ENCODE measurements around the gene FHOD3.

Gene FHOD3

DNA sequence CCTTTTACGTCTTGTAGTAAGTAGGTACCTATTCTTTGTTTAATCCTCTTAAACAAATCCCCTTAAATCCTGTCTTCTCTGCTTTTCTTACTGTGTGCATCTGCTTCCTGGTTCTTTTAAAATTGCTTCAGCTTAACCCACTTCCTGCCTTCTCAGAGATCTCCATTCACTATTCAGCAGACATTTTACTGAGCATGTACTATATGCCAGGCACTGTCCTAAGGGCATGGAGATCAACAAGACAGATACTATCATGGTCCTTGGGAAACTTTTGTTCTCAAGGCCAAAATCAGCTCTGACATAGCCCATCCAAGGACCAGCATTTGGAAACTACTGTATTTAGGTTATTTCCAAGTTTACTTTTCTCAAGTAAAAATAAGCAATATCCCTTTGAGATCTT lies 303.8 kb downstream of the FHOD3 start:
- DNase-seq = no peak

DNA sequence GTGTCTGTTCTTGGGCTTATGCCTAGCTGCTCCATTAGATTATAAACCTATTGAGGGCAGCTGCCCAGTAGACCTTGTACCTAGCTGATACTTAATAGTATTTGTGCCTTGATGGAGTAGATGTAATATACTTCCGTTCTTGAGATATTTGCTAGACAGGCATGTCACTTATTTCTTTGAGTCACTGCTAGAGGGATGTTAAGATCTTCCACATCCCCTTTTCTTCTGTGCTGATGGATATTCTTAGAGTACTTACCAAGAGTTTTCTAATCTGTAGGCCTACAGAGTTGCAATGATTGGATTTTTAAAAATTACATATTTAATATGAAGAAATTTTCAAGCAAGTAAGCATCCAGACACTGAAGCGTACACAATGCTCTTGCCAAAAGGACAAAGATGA lies 304.6 kb downstream of the FHOD3 start:
- no peak for DNase-seq

DNA sequence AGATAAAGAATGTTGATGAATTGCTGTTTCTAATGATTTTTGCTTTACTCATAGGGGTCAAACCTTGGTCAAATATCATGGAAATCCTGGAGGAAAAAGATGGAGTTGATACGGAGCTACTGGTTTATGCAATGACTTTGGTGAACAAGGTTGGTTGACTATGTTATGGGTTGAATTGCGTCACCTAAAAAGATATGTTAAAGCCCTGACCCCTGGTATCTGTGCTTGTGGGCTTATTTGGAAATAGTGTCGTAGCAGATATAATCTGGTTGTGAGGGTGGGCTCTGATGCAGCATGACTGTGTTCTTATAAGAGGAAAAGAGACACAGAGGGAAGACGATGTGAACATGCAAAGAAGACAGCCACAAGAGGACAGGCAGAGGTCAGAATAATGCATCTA lies 305.1 kb downstream of the FHOD3 start:
- no peak for DNase-seq

DNA sequence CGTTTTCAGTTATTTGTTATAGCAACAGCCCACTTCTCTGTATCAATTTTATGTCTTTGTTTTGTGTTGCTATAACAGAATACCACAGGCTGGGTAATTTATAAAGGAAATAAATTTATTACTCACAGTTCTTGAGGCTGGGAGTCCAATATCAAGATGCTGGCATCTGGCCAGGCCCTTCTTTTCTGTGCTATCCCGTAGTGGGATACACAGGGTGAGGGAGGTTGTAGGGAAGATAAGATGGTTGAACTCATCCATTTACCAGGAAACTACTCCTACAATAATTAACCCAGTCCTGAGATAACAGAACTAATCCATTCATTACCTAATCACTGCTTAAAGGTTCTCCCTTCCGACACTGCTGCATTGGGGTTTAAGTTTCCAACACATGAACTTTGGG lies 310.6 kb downstream of the FHOD3 start:
- no peak for DNase-seq

DNA sequence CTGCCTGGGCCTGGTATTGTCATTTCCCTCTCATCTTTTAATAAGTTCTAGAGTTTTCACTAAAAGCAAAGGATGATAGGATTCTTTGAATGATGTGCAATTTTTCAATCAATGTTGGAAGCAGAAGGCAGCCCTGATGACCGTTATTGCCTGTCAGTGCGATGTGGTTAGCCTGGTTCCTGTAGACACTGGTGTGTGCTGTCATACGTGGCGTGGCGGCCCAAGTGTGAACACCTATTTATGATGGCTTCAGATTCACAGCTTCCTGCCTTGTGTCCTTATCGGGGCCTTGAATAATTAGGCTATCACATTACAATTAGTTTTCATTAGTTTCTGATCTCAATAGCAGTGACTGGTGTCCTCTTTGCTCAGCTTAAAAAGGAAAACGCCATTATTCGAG lies 312.7 kb downstream of the FHOD3 start:
- DNase-seq = no peak

DNA sequence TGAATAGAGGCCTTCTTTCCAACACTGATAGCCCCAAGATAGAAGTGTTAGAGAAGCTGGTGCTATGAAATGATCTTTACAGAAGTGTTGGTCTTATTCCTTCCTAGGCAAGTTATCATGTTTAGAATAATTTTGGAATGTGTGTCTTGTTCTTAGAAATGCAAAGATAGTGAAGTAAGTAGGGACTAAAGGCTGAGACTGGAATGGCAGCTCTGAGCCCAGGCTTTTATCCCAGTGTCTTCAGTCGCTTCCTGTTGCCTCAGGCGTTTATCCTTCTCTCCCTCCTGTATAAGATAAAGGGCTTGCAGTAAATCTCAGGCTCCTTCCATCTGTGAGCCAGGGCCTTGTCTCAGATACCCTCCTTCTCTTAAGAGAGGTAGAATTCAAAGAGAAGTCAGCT lies 313.1 kb downstream of the FHOD3 start:
- no peak for DNase-seq

DNA sequence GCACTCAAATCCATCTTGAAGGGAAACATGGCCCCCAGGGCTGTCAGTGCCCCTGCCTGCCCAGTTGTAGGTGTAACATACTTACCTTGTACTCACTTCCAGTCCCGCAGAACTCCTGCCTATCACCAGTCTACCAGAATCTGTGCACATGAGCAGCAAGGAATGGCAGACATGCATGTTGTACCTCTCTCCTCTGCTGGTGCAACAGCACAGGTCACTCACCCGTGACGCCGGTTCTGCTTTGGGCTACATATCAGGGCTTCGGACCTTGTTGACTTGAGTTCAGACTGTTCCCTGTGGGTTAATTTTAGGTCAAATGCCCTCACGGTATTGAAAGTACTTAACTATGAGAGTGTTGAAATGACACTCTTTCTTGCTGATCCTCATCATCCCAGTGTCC lies 315.6 kb downstream of the FHOD3 start:
- DNase-seq = no peak

DNA sequence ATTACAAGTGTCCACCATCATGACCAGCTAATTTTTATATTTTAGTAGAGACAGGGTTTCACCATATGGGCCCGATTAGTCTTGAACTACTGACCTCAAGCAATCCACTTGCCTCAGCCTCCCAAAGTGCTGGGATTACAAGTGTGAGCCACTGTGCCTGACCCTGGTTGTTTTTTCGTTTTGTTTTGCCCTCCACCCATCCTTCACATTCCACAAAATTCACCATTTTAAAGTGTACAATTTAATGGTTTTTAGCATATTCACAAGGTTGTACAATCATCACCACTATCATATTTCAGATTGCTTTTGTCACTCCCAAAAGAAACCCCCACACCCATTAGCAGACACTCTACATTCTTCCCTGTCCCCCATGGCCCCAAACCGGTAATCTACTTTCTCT lies 316.3 kb downstream of the FHOD3 start:
- DNase-seq = no peak

DNA sequence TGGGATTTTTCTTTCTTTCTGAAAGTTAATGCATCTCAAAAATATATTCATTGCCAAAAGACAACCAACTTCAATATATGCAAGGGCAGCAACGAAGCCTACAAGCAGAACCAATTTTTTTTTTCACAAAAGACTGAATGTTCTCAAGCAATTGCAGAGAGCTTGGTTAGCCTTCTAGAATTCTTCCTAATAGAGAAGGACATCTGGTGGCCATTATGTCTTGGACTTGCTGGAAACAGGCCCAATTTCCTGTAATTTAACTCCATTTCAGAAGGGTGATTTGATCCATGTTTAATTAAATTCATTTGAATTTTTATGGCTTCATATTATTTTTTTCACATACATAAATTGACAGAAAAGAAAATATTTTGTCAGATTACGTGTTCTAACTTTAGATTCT lies 323.3 kb downstream of the FHOD3 start:
- DNase-seq = no peak

DNA sequence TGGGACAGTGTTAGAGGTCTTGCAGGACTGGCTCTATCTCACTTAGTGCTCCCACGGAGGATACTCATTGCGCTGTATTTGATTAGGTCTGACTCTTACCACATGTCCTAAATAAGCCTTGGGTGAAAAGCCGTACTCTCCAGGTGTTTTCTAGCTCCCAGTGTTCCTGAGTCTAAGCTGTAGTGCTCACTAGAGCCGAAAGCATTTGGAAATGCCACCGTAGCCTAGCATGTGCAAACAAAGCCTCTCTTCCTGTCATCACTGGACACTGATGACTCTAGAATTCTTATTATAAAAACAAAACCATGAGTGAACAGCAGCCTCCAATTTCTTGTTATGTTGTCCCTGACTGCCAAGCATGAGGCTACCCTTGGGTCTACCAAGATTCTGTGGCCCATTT lies 325.1 kb downstream of the FHOD3 start:
- no peak for DNase-seq

DNA sequence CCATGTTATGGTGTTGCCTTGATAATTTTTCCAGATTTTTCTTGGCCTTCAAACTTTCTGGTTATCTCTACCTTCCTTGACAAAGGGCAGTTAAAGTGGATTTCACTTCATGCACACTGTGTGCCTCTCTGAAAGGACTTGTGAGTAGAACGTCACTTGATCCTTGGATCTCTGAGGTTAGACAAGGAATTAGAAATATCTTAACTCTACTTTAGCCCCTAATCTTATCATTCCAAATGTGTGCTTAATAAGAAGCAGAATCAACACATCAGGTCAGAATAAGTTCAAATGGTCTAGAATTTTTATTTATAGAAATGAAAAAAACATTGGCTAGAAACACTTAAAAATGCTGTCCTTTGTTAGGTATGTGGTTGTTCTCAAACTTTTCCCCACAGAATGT lies 325.6 kb downstream of the FHOD3 start:
- no peak for DNase-seq

DNA sequence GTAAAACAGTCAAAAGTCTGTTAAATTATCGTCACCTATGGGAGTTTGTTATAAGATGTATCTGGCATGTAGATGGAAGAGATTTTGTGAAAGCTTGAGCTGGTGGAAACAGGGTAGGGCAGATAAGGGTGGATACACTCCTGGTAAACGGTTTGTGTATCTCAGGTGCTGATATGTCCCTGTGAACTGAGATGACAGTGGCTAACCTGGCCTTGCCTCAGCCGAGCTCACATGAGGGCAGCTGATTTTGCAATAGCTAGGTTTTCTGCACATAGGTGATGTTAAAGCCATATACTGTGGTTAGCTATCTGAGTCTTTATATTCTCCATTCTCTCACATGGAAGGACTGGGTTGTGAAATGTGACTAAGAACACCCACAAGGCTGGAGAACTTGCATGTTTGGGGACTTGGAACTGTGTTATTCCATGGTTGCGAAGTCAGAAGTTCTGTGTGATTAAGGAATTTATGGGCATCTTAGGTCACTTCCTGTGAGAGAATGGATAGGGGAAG lies 326.2 kb downstream of the FHOD3 start:
- no peak for DNase-seq

DNA sequence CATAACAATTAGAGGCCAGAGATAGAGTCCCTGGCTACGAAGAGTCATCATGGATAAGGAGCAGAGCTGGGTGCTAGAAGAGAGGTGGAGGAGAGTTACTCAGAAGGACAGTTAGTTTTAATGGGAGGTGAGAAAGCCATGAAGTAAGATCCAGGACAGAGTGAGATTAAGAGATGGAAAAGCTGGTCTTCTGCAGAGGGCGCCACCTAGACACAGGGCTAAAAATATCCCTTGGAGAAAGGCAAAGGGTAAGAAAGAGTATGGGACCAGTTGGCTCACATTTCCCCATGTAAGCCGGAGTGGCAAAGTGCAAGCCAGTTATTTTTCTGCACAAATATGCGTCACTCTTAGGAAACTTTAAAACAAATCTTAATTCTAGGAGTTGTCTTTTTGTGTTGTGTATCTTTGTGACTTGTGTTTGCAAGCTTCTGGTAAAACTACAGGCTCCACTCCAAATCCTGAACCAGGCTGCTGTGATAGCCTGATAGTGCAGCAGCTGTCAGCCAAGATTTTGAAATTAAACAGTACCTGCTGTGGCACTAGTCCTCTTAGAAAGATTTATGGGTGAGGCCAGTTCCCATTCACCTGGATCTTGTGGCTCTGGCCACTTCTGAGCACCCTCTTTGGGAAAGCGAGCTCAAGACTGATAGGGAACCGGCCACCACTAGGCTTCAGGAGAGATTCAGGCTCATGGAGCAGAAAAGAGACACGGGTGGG lies 327.1 kb downstream of the FHOD3 start:
- no peak for DNase-seq

DNA sequence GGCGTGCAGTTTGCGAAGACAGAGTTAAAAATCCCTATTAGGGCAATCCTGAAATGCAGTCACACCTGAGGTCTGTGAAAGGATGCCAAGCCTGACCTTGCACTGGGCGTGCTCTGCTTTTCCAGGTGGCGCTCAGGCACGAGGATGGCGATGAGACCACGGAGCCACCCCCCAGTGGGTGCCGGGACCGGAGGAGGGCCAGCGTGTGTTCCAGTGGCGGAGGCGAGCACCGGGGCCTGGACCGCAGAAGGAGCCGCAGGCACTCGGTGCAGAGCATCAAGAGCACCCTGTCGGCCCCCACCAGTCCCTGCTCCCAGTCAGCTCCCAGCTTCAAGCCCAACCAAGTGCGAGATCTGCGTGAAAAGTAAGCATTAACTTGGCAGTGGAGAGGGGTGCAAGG lies 327.9 kb downstream of the FHOD3 start:
- DNase-seq = no peak

DNA sequence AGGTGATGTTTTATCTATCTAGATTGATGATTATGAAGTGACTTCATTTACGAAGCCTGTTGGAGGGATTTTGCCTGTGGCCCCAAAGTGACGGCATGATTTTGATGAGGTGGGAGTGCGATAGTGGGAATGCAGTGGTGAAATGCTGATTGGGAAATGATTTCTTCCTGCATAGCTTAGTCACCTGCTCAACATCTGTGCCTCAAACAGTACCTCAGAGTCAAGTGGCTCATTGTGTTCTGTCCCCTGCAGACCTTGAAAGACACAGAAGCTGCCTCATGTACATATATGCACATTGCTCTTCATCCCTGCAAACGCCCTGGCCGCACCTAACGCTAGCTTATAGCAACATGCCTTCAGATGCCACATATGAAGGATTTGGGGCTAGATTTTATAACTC lies 330.1 kb downstream of the FHOD3 start:
- no peak for DNase-seq

DNA sequence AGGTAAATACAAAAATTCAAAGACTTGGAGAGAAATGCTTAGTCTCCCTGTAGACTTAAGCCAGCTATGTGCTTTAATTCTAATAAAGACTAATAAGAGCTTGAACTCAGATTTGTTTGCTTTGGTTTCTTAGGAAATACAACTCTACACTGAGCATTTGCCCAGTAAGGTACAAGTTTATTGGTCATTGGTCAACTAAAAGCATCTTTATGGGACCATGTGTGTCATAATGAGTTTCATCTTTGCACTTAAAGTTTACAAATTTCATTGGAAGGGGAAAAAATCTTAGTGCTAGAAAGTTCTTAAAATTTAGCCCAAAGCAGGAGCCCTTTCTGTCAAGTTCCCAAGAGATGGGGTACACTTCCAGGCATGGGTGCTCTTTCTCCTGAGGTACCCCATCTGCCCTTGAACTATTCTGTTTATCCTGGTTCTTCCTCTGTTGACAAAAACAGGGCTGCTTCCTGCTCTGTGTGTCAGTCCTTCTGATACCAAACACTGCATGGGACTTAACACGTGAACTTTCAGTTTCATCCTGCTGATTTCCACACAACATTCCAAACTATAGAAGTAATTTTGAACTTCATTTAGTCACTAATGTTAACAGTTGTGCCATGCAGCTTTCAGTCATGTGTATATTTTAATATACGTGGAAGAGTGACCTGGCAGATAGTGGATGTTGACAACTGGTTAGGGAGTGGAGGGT lies 331.1 kb downstream of the FHOD3 start:
- no peak for DNase-seq

DNA sequence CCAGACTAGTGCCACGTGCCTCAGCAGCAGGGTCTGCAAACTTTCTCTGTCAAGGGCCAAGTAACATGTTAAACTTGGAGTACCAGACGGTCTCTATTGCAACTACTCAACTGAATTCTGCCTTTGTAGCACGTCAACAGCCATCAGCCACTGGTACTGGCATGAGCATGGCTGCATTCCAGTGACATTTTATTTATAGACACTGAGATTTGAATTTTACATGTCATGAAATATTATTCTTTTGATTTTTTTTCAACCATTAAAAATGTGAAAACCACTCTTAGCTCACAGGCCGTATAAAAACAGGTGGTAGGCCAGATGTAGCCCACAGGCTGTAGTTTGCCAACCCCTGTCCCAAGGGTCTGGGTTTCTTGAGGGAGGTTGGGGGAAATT lies 331.6 kb downstream of the FHOD3 start:
- DNase-seq = no peak

DNA sequence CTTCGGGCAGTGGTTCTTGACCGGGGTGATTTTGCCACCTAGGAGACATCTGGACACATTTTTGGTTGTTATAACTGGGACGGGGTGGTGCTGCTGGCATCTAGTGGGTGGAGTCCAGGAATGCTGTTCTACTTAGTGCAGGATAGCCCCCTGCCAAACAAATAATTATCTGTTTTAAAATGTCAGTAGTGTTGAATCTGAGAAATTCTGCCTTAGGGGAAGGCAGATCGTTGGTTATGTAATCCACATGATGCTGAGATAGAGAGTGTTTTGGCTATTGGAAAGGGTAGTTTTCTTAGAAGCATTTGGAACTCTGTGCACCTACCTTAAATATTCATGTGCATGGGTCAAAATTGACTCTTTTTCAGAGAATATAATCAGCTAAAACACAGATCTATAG lies 332.3 kb downstream of the FHOD3 start:
- no peak for DNase-seq

DNA sequence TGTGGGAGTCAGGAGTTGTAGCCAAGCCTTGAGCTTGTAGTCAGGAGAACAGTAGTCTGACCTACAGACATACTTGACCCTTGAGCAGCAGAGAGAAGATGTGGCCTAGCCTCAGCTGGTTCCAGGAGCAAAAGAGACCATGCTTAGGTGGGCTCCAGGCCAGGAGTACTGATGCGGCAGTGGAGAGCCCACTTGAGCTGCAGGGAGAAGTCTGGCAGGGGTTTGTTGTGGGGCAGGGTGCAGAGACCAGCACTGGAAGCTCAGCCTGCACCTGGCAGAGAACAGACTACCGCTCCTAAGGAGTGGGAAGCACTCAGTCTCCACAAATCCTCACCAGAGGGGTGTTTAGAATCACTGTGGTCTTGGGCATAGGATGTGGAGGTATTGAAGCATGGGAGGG lies 333.4 kb downstream of the FHOD3 start:
- DNase-seq = no peak

DNA sequence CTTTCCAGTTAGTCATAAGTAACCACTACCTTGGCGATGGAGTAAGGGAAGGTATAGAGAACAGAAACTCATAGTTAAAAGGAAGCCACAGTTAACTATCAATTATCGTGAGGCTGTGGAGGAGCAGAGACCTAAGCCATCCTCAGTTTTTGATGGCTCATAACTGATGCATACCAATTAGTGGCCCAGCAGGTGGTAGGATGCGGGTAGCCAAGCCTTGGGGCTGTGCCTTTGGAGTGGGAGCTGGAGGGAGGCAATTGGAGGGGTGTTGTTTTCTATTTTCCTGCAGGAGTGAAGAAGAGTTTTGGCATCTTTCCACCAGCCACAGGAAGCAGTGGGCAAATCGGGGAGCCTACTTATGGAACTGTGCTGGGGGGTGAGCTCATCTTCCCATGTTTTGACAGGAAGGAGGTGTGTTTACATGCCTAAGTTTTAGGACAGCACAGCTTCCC lies 336.5 kb downstream of the FHOD3 start:
- DNase-seq = no peak

DNA sequence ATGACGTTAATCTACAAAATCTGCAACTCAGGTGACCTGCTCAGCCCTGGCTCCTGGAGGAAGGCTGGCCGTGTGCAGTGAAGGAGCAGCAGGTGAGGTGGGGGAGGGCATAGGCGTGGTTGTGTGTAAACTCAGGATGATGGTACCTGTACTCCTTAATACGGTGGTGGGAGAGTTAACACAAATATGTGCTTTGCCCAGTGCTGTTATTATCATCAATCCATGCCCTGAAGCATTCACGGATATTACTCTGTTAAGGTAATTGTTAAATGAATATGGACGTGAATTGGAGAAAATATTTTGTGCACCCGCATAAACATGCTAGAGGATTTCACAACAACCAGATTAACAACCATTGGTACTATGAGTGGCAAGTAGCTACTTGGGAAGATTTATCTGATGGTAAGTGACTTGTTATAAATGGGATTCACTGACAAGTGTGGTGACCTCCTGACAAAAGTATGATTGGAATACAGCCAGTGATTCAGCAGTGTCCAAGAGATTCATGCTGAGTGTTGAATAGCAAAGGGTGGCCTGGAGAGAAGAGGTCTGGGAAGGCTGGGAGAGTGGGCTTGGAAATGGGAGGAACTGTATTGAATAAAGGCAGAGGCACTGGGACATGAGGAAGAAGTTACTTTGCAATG lies 337.2 kb downstream of the FHOD3 start:
- DNase-seq = no peak

DNA sequence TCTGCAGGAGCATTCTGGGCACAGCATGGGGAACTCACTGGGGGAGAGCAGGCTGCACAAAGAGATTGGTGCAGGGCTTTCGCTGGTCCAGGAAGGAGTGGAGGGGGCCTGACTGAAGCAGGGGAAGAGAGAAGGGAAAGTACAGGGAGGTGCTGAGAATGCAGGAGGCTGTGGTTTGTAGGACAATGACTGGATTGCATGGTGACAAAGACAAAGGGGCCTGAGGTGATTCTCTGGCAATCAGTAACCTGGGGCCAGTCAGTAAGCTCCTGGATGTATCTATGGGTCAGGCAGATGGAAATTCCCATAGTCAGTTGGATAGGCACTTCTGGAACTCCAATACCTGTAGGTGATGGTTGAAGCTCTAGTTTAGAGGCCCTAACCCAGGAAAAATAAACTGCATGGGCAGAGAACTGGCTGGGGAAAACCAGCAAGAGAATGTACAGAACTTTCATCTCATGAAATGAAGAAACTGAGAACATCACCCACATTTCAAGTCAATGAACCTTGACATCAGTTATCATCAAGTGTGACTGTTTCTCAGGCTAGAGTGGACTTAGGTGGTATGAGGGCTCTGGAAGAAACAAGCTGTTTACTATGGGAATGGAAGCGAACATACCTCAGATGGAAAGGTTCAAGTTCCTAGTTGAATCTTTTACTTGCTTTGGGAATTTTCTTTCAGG lies 338.0 kb downstream of the FHOD3 start:
- no peak for DNase-seq

DNA sequence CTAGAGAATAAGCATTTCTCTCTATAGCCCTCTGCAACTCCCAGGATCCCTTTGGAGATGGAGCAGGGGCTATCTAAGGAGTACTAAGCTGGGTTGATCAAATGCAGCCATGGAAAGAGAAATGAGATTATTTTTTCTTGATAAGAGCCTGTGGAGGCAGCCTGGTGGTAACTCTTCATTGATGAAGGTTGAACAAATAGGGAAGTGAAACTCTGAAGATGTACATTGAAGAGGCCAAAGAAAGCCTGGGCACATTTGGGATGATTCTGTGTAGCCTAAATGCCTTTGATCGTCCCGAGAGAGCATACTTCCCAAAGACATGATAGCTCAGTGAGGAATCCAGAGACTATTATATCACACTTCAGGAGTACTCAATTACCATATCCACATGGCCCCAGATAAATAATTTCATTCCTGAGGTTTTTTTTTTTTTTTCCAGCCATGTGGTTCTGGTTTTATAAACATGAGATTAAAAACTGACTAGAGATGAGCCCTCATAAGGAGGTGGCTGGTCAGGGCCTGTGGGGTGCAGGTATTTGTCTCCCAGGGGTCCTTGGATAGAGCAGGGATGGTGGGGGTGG lies 338.8 kb downstream of the FHOD3 start:
- no peak for DNase-seq
